ENCODE data around the gene LILRB1.

Gene LILRB1

DNA sequence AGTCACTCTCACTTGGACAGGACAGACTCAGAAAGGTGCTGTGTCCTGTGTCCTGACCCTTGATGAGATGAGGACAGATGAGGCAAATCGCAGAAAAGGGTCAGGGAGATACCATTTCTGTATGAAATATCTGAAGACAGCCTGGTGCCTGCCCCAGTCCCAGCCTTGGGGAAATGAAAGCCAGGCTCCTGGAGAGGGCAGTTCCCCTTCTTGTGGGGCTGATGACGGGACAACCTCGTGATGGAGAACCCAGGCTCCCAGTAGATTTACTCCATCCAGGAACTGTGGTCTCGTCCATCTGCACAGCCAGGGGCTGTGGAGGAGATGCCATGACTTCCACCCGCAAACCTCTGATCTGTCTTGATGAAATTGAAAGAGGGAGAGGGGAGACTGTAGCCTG is 13.8 kb downstream of the LILRB1 start:
- Histone ChIP-seq H3K27ac (ENCODE audit: low read depth, low read length) (no peak overlapping the region), H3K18ac (ENCODE audit: low read length) (no peak overlapping the region), H3K4ac (ENCODE audit: low read depth, low read length) (no peak overlapping the region), H3K27me3 (ENCODE audit: insufficient read depth, low read length) (no peaks in the 10 kb centered on the region), H4K8ac (ENCODE audit: low read depth, low read length) (no peak overlapping the region), H3K4me3 (ENCODE audit: low read depth, low read length) (no peak overlapping the region), H3K79me1 (ENCODE audit: low read length) (no peaks in the 10 kb centered on the region), H3K23ac (ENCODE audit: low read length) (no peak overlapping the region), H4K12ac (ENCODE audit: low read depth, low read length) (no peak overlapping the region), H2AK5ac (ENCODE audit: low read length) (no peak overlapping the region), H3K4me1 (ENCODE audit: control insufficient read depth in 1 of 2, insufficient read depth in 2 of 2, low read length in 2 of 2) (no peaks in the 10 kb centered on the region), H3K36me3 (ENCODE audit: control insufficient read depth in 1 of 2, insufficient read depth in 2 of 2, low read length in 2 of 2) (no peaks in the 10 kb centered on the region), H2BK120ac (ENCODE audit: insufficient read depth, low read length, poor library complexity) (no peak overlapping the region), H2BK12ac (ENCODE audit: low read length) (no peak overlapping the region), H3K9ac (ENCODE audit: low read length) (no peak overlapping the region), H3K9me3 (ENCODE audit: insufficient read depth, low read depth, low read length) (peaks cover 20% of the 10 kb centered on the region), H2AFZ (ENCODE audit: insufficient read depth, low read length, poor library complexity) (no peak overlapping the region), H3K79me2 (ENCODE audit: control insufficient read depth, insufficient read depth, low read length, poor library complexity) (no peaks in the 10 kb centered on the region), H3K14ac (ENCODE audit: low read length) (no peak overlapping the region), H2BK5ac (ENCODE audit: low read depth, low read length, poor library complexity) (no peak overlapping the region), H3K4me2 (ENCODE audit: low read length) (no peak overlapping the region), H4K91ac (ENCODE audit: low read depth, low read length) (no peak overlapping the region)
- no CpG with 5 or more reads among the region's 5 CpGs for WGBS (ENCODE audit: extremely low coverage, insufficient coverage, insufficient read length)
- peak in 1 of 2 donors; percentile 27 for DNase-seq

DNA sequence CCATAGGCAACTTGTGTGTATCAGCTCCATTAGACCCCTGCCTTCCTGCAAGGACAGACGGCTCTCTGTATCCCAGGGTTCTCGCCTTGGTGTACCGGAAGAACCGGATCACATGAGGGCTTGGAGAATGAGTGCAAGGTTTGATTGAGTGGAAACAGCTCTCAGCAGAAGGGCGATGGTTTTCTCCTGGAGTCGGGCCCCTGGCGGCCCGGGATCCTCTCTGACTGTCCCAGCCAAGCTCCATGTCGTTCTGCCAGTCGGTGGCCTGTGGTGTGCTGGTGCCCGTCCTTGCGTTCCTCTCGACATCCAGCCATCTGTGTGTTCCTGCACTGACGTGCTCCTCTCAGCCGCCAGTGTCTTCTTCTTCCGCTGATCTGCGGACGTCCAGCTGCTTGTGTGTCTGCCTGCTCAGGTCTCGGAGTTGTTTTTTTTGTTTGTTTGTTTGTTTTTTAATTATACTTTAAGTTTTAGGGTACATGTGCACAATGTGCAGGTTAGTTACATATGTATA is 16.1 kb downstream of the LILRB1 start:
- Histone ChIP-seq H2BK5ac (ENCODE audit: low read depth, low read length, poor library complexity) (no peak overlapping the region), H3K9me3 (ENCODE audit: insufficient read depth, low read depth, low read length) (peaks cover 26% of the 10 kb centered on the region), H3K23ac (ENCODE audit: low read length) (no peak overlapping the region), H3K4me1 (ENCODE audit: control insufficient read depth in 1 of 2, insufficient read depth in 2 of 2, low read length in 2 of 2) (no peaks in the 10 kb centered on the region), H2AFZ (ENCODE audit: insufficient read depth, low read length, poor library complexity) (no peak overlapping the region), H3K14ac (ENCODE audit: low read length) (no peak overlapping the region), H4K91ac (ENCODE audit: low read depth, low read length) (no peak overlapping the region), H2BK120ac (ENCODE audit: insufficient read depth, low read length, poor library complexity) (no peak overlapping the region), H4K12ac (ENCODE audit: low read depth, low read length) (no peak overlapping the region), H3K9ac (ENCODE audit: low read length) (no peak overlapping the region), H4K8ac (ENCODE audit: low read depth, low read length) (no peak overlapping the region), H3K4ac (ENCODE audit: low read depth, low read length) (no peak overlapping the region), H3K4me3 (ENCODE audit: low read depth, low read length) (no peak overlapping the region), H3K27me3 (ENCODE audit: insufficient read depth, low read length) (no peaks in the 10 kb centered on the region), H2AK5ac (ENCODE audit: low read length) (no peak overlapping the region), H3K79me2 (ENCODE audit: control insufficient read depth, insufficient read depth, low read length, poor library complexity) (no peaks in the 10 kb centered on the region), H3K79me1 (ENCODE audit: low read length) (no peaks in the 10 kb centered on the region), H3K4me2 (ENCODE audit: low read length) (no peak overlapping the region), H3K27ac (ENCODE audit: low read depth, low read length) (no peak overlapping the region), H3K18ac (ENCODE audit: low read length) (no peak overlapping the region), H2BK12ac (ENCODE audit: low read length) (no peak overlapping the region), H3K36me3 (ENCODE audit: control insufficient read depth in 1 of 2, insufficient read depth in 2 of 2, low read length in 2 of 2) (no peaks in the 10 kb centered on the region)
- no peak for DNase-seq
- no CpG with 5 or more reads among the region's 19 CpGs for WGBS (ENCODE audit: extremely low coverage, insufficient coverage, insufficient read length)

DNA sequence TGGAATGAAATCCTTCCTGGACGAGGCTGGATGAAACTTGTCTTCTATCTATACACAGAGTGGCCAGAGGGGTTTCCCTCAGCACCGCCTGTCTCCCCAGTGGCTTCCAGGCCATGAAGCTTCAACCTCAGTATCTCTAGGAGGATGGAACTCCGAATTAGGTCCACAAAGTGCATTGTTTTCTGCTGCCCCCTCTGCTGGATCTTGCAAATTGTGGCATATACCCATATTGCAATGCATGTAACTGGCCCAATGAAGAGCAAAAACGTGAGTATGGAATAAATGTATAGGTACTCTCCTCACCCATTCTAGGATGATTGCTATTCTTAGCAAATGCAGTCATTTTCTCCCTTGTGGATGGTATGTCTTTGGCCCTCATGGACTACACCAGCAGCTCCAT is 17.8 kb downstream of the LILRB1 start:
- no peak overlapping the region for H3K14ac ChIP-seq (ENCODE audit: low read length)
- no peak overlapping the region for H2AK5ac ChIP-seq (ENCODE audit: low read length)
- H3K79me1 ChIP-seq (ENCODE audit: low read length), result no peaks in the 10 kb centered on the region
- no peak overlapping the region for H4K8ac ChIP-seq (ENCODE audit: low read depth, low read length)
- no peaks in the 10 kb centered on the region for H3K4me1 ChIP-seq (ENCODE audit: control insufficient read depth in 1 of 2, insufficient read depth in 2 of 2, low read length in 2 of 2)
- no peak for DNase-seq
- H2BK120ac ChIP-seq (ENCODE audit: insufficient read depth, low read length, poor library complexity), result no peak overlapping the region
- no peak overlapping the region for H4K12ac ChIP-seq (ENCODE audit: low read depth, low read length)
- no peak overlapping the region for H2AFZ ChIP-seq (ENCODE audit: insufficient read depth, low read length, poor library complexity)
- no peak overlapping the region for H3K4ac ChIP-seq (ENCODE audit: low read depth, low read length)
- WGBS (ENCODE audit: extremely low coverage, insufficient coverage, insufficient read length), result no CpG with 5 or more reads among the region's 4 CpGs
- no peak overlapping the region for H3K27ac ChIP-seq (ENCODE audit: low read depth, low read length)
- no peaks in the 10 kb centered on the region for H3K79me2 ChIP-seq (ENCODE audit: control insufficient read depth, insufficient read depth, low read length, poor library complexity)
- H3K27me3 ChIP-seq (ENCODE audit: insufficient read depth, low read length), result no peaks in the 10 kb centered on the region
- no peak overlapping the region for H3K4me2 ChIP-seq (ENCODE audit: low read length)
- H3K4me3 ChIP-seq (ENCODE audit: low read depth, low read length), result no peak overlapping the region
- H3K18ac ChIP-seq (ENCODE audit: low read length), result no peak overlapping the region
- no peak overlapping the region for H4K91ac ChIP-seq (ENCODE audit: low read depth, low read length)
- H3K9ac ChIP-seq (ENCODE audit: low read length), result no peak overlapping the region
- H3K23ac ChIP-seq (ENCODE audit: low read length), result no peak overlapping the region
- H2BK5ac ChIP-seq (ENCODE audit: low read depth, low read length, poor library complexity), result no peak overlapping the region
- H3K9me3 ChIP-seq (ENCODE audit: insufficient read depth, low read depth, low read length), result peaks cover 25% of the 10 kb centered on the region
- no peaks in the 10 kb centered on the region for H3K36me3 ChIP-seq (ENCODE audit: control insufficient read depth in 1 of 2, insufficient read depth in 2 of 2, low read length in 2 of 2)
- no peak overlapping the region for H2BK12ac ChIP-seq (ENCODE audit: low read length)

DNA sequence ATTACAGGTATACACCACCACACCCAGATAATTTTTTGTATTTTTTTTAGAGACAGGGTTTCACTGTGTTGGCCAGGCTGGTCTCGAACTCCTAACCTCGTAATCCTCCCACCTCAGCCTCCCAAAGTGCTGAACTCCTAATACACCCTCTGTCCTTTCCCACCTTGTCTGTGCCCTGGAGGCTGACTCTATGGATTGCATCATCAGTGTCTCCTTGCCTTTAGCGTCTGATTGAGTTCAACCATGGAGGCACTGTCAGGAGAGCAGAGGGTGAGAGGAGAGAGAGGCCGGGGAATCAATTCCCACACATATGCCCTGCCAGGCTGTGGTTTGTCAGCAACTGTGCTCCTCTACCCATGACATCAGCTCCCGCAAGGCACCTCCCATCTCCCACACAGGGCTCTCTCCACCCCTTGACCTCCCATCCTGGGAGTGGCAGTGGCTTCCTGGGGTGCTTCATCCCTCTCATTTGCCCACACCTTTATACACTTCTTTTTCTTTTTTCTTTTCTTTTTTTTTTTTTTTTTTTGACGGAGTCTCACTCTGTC is 19.9 kb downstream of the LILRB1 start:
- H4K91ac ChIP-seq (ENCODE audit: low read depth, low read length), result no peak overlapping the region
- peaks cover 27% of the 10 kb centered on the region for H3K9me3 ChIP-seq (ENCODE audit: insufficient read depth, low read depth, low read length)
- H3K23ac ChIP-seq (ENCODE audit: low read length), result no peak overlapping the region
- no peak overlapping the region for H3K27ac ChIP-seq (ENCODE audit: low read depth, low read length)
- H3K4me1 ChIP-seq (ENCODE audit: control insufficient read depth in 1 of 2, insufficient read depth in 2 of 2, low read length in 2 of 2), result no peaks in the 10 kb centered on the region
- no peaks in the 10 kb centered on the region for H3K79me1 ChIP-seq (ENCODE audit: low read length)
- H3K14ac ChIP-seq (ENCODE audit: low read length), result no peak overlapping the region
- WGBS (ENCODE audit: extremely low coverage, insufficient coverage, insufficient read length), result 80% methylated on average over 1 of the region's 6 CpGs
- H4K12ac ChIP-seq (ENCODE audit: low read depth, low read length), result no peak overlapping the region
- H2AFZ ChIP-seq (ENCODE audit: insufficient read depth, low read length, poor library complexity), result no peak overlapping the region
- no peaks in the 10 kb centered on the region for H3K27me3 ChIP-seq (ENCODE audit: insufficient read depth, low read length)
- no peak overlapping the region for H3K4me2 ChIP-seq (ENCODE audit: low read length)
- no peak overlapping the region for H3K18ac ChIP-seq (ENCODE audit: low read length)
- no peak overlapping the region for H2AK5ac ChIP-seq (ENCODE audit: low read length)
- H3K4me3 ChIP-seq (ENCODE audit: low read depth, low read length), result no peak overlapping the region
- no peaks in the 10 kb centered on the region for H3K79me2 ChIP-seq (ENCODE audit: control insufficient read depth, insufficient read depth, low read length, poor library complexity)
- no peak overlapping the region for H3K9ac ChIP-seq (ENCODE audit: low read length)
- H3K36me3 ChIP-seq (ENCODE audit: control insufficient read depth in 1 of 2, insufficient read depth in 2 of 2, low read length in 2 of 2), result no peaks in the 10 kb centered on the region
- H2BK120ac ChIP-seq (ENCODE audit: insufficient read depth, low read length, poor library complexity), result no peak overlapping the region
- no peak overlapping the region for H4K8ac ChIP-seq (ENCODE audit: low read depth, low read length)
- no peak overlapping the region for H2BK5ac ChIP-seq (ENCODE audit: low read depth, low read length, poor library complexity)
- DNase-seq, result no peak
- H2BK12ac ChIP-seq (ENCODE audit: low read length), result no peak overlapping the region
- H3K4ac ChIP-seq (ENCODE audit: low read depth, low read length), result no peak overlapping the region

Data from trophoblast cell (in vitro differentiated cells and primary cell).